ENCODE measurements around the gene PSD. TPM values are rescaled to one million over a fixed set of nuclear protein-coding genes. Genes with fewer than 3 reads are reported as not detected.
A peak's percentile ranks its signal among the peaks of the same experiment; 100 is the strongest.

The PSD gene
- total and polyA plus RNA-seq, 9 of the 15 experiments (the other 6 are each of a cell fraction or from before 2014, with no cell fraction given): 0.11 to 1.7 (median 0.54) TPM; not detected in 2

GRCh38 chr10:102416695-102417094 lies 1.9 kb downstream of the PSD start:
- intact Hi-C loops (cut with micrococcal nuclease): no loop called here
- TF ChIP-seq ZKSCAN8 (CRISPR knock-in tag; IDR thresholded peaks at IDR 0.05) (no peak), BRF1 (IDR thresholded peaks at IDR 0.05; ENCODE audit: borderline replicate concordance, extremely low read depth, insufficient read length) (no peak), ESRRA (IDR thresholded peaks at IDR 0.05; ENCODE audit: borderline replicate concordance, low read depth) (no peak), SNRNP70 (optimal IDR thresholded peaks at IDR 0.05; ENCODE audit: low read depth, low read length) (no peak), ARID1B (IDR thresholded peaks at IDR 0.05) (no peak), L3MBTL2 (IDR thresholded peaks at IDR 0.05) (no peak), ZNF408 (CRISPR knock-in tag; IDR thresholded peaks at IDR 0.05; ENCODE audit: low read depth) (no peak), SREBF1 (IDR thresholded peaks at IDR 0.05; ENCODE audit: borderline replicate concordance, low read depth, low read length) (no peak), HNRNPK (IDR thresholded peaks at IDR 0.05; ENCODE audit: low read depth, low read length, poor library complexity, severe bottlenecking) (no peak), ZNF584 (CRISPR knock-in tag; IDR thresholded peaks at IDR 0.05; ENCODE audit: low read depth) (no peak), HEY1 (CRISPR knock-in tag; IDR thresholded peaks at IDR 0.05; ENCODE audit: borderline replicate concordance) (no peak), TEAD4 (IDR thresholded peaks at IDR 0.05; ENCODE audit: low read length) (no peak), TEAD4 (CRISPR knock-in tag; IDR thresholded peaks at IDR 0.05; ENCODE audit: borderline replicate concordance) (no peak), BACH1 (tag; IDR thresholded peaks at IDR 0.05) (no peak), ZNF121 (CRISPR knock-in tag; conservative IDR thresholded peaks at IDR 0.05) (no peak), ZNF780A (CRISPR knock-in tag; IDR thresholded peaks at IDR 0.05) (no peak), PTBP1 (IDR thresholded peaks at IDR 0.05; ENCODE audit: low read depth, low read length) (no peak), DACH1 (IDR thresholded peaks at IDR 0.05; ENCODE audit: partially characterized antibody) (no peak)
- H3K79me2 ChIP-seq (ENCODE audit: control insufficient read depth, insufficient read depth, low read length): peaks cover 7% of the 10 kb centered on the region
- no peak overlapping the region for H3K27ac ChIP-seq (ENCODE audit: extremely low read depth, low read depth, low read length)
- H3K4me2 ChIP-seq (ENCODE audit: insufficient read depth, low read length): no peak overlapping the region
- H3K9me1 ChIP-seq (ENCODE audit: control insufficient read depth, insufficient read depth, low read length): no peaks in the 10 kb centered on the region
- ChIA-PET POLR2A (interaction anchor here (0.6 kb wide), 1 partner anchor 251 kb away, joined by 4 read pairs; no protein-coding TSS in a partner anchor), CTCF (ENCODE audit: low intra/inter-chr PET ratio) (no interaction called here)
- H3K9ac ChIP-seq (ENCODE audit: insufficient read depth in 1 of 2, low read depth in 2 of 2, low read length in 2 of 2): peak overlapping the region in 1 of 2 experiments; percentile 52; a peak in 1 of 4 replicates
- no TSS peak for BruUV-seq (replicated peaks)
- DNase-seq (ENCODE audit: extremely low read depth in 1 of 4, low spot score in 3 of 4) (no peak), FAIRE-seq (no peak), ATAC-seq (no peak)
- H2AFZ ChIP-seq (ENCODE audit: low read depth, low read length): no peak overlapping the region
- no peak overlapping the region for H3K4me3 ChIP-seq
- no peaks in the 10 kb centered on the region for H3K36me3 ChIP-seq (ENCODE audit: control insufficient read depth, insufficient read depth, low read length)
- H3K9me3 ChIP-seq (replicated peaks; ENCODE audit: control insufficient read depth, insufficient read depth, low read depth, low read length): no peaks in the 10 kb centered on the region
- H3K27me3 ChIP-seq (ENCODE audit: control insufficient read depth in 2 of 2, insufficient read depth in 2 of 2, low read length in 2 of 2): peaks cover 0 to 12% of the 10 kb centered on the region in 2 experiments; a peak in 2 of 5 replicates
- peaks cover 2 to 41% of the 10 kb centered on the region in 2 experiments; a peak in 3 of 5 replicates for H3K4me1 ChIP-seq (replicated peaks in 1 of 2; ENCODE audit: control insufficient read depth in 2 of 2, insufficient read depth in 2 of 2, low read length in 2 of 2)
- WGBS (ENCODE audit: insufficient coverage, low coverage, missing lambda C conversion rate): 63% methylated on average over 11 of the region's 20 CpGs
- H4K20me1 ChIP-seq (replicated peaks; ENCODE audit: control insufficient read depth, insufficient read depth, low read length): no peaks in the 10 kb centered on the region
- in situ Hi-C loops (cut with MboI): no loop called here
